Upper lobe of left lung (tissue), 6 donors: ENCODE results near the gene SEMA3D. TPM values are rescaled to one million over a fixed set of nuclear protein-coding genes. Genes with fewer than 3 reads are reported as not detected.

Source experiments
- ATAC-seq, 2 donors: fragments of 200-7000 bp; cut with Tn5 transposase; one replicate each; pipeline ENCODE4 v1.9.1; 2022; ENCODE audit warnings: mild to moderate bottlenecking in 2 of 2, moderate library complexity in 2 of 2; ENCODE audit not compliant: low FRiP score in 2 of 2
- DNase-seq, 2 donors: peaks; one replicate each; pipeline ENCODE4 v3.0.0-alpha.2; 2019 to 2020
- H3K27ac ChIP-seq, 4 donors: fragments of 200-600 bp; sonication (generic); one replicate each; pipeline ENCODE4 v1.5.1; 2016 to 2019
- H3K27me3 ChIP-seq, 4 donors: fragments of 200-600 bp; sonication (generic); one replicate each; pipeline ENCODE4 v1.5.1; 2017 to 2019
- H3K36me3 ChIP-seq, 4 donors: fragments of 200-600 bp; sonication (generic); one replicate each; pipeline ENCODE4 v1.5.1; 2016 to 2019
- H3K4me1 ChIP-seq, 4 donors: fragments of 200-600 bp; sonication (generic); one replicate each; pipeline ENCODE4 v1.5.1; 2018 to 2019
- H3K4me3 ChIP-seq, 4 donors: fragments of 200-600 bp; sonication (generic); one replicate each; pipeline ENCODE4 v1.5.1; 2017 to 2019; ENCODE audit warnings: mild to moderate bottlenecking in 2 of 4, moderate library complexity in 1 of 4
- H3K9me3 ChIP-seq, 4 donors: fragments of 200-600 bp; sonication (generic); one replicate each; pipeline ENCODE4 v1.5.1; 2018 to 2019
- CTCF ChIP-seq, 6 experiments: fragments of 450-650 bp in 4 of 6; fragments of 200-600 bp in 2 of 6; sonication (generic) in 2 of 6; IDR thresholded peaks; one replicate each; pipeline ENCODE4 v1.5.1; 2016 to 2019; ENCODE audit warnings: antibody characterized with exemption in 6 of 6
- EP300 ChIP-seq, 4 donors: sonication (generic); formaldehyde crosslinking; IDR thresholded peaks; one replicate each; pipeline ENCODE4 v1.5.1; 2017; ENCODE audit warnings: antibody characterized with exemption in 4 of 4, control low read depth in 2 of 4
- POLR2A ChIP-seq, 4 donors: fragments of 450-650 bp; IDR thresholded peaks; one replicate each; pipeline ENCODE4 v1.5.1; 2016 to 2017; ENCODE audit warnings: antibody characterized with exemption in 4 of 4, mild to moderate bottlenecking in 2 of 4
- POLR2AphosphoS5 ChIP-seq, 2 donors: sonication (generic); formaldehyde crosslinking; IDR thresholded peaks; one replicate each; pipeline ENCODE4 v1.5.1; 2017; ENCODE audit warnings: antibody characterized with exemption in 2 of 2
- WGBS, 2 donors: methylation state at CpG; one replicate each; pipeline ENCODE4 v1.1.5; 2017 to 2018; 5-methylcytosine and 5-hydroxymethylcytosine counted together
- total RNA-seq, 6 donors: library from RNA; depleted of rRNA in 4 of 6; stranded (reverse); fragments of >200 nt in 4 of 6; gene quantifications; one replicate each; pipeline versions ENCODE4 v1.1.0 to v1.2.1, GENCODE V29; 2016 to 2021
- donor health status: DM: no; HTN: no; CAD: no; lungs with moderate emphysema.
- donor health status: DM: no; HTN: yes; CAD: no; lungs with severe emphysema.

Gene SEMA3D
- total RNA-seq, 6 donors from 2014 or later: 1.7 to 8.1 (median 3.5) TPM

- H3K9me3 ChIP-seq: no peaks in the 10 kb centered on the region
- no peak for DNase-seq
- ATAC-seq: no peak
- H3K27ac ChIP-seq: no peak overlapping the region
- TF ChIP-seq EP300 (IDR thresholded peaks at IDR 0.05): no peak
- TF ChIP-seq CTCF (IDR thresholded peaks at IDR 0.05): no peak
- TF ChIP-seq POLR2AphosphoS5 (IDR thresholded peaks at IDR 0.05): no peak
- no peak for TF ChIP-seq POLR2A (IDR thresholded peaks at IDR 0.05)
- H3K4me3 ChIP-seq: no peak overlapping the region
- no peaks in the 10 kb centered on the region for H3K4me1 ChIP-seq
- WGBS, 2 donors: 79 to 86% methylated on average over 3 of the region's 3 CpGs
- H3K27me3 ChIP-seq: no peaks in the 10 kb centered on the region
- no peaks in the 10 kb centered on the region for H3K36me3 ChIP-seq
Observed at GRCh38 chr7:85226361-85227085, 39.7 kb upstream of the SEMA3D start.

GRCh38 chr7:85224171-85224570 is 37.3 kb upstream of the SEMA3D start:
- WGBS, 2 donors: 62 to 68% methylated on average over 3 of the region's 3 CpGs

GRCh38 chr7:85222522-85222921 is 35.7 kb upstream of the SEMA3D start:
- DNase-seq (no peak), ATAC-seq (no peak)
- 79 to 83% methylated on average over 4 of the region's 4 CpGs for WGBS, 2 donors
- Histone ChIP-seq H3K9me3 (no peaks in the 10 kb centered on the region), H3K4me1 (no peaks in the 10 kb centered on the region), H3K27ac (no peak overlapping the region), H3K4me3 (no peak overlapping the region), H3K27me3 (no peaks in the 10 kb centered on the region), H3K36me3 (no peaks in the 10 kb centered on the region)
- no peak for TF ChIP-seq POLR2AphosphoS5 (IDR thresholded peaks at IDR 0.05)
- no peak for TF ChIP-seq EP300 (IDR thresholded peaks at IDR 0.05)
- TF ChIP-seq POLR2A (IDR thresholded peaks at IDR 0.05): no peak
- TF ChIP-seq CTCF (IDR thresholded peaks at IDR 0.05): no peak

More at GRCh38 chr7:85224171-85224570, 37.3 kb upstream of the SEMA3D start:
- Histone ChIP-seq H3K36me3 (no peaks in the 10 kb centered on the region), H3K27me3 (no peaks in the 10 kb centered on the region), H3K4me1 (no peaks in the 10 kb centered on the region), H3K4me3 (no peak overlapping the region), H3K9me3 (no peaks in the 10 kb centered on the region), H3K27ac (no peak overlapping the region)
- DNase-seq (no peak), ATAC-seq (no peak)
- TF ChIP-seq POLR2A (IDR thresholded peaks at IDR 0.05): no peak
- no peak for TF ChIP-seq EP300 (IDR thresholded peaks at IDR 0.05)
- TF ChIP-seq POLR2AphosphoS5 (IDR thresholded peaks at IDR 0.05): no peak
- TF ChIP-seq CTCF (IDR thresholded peaks at IDR 0.05): no peak

- TF ChIP-seq CTCF (IDR thresholded peaks at IDR 0.05): no peak
- TF ChIP-seq POLR2A (IDR thresholded peaks at IDR 0.05): no peak
- TF ChIP-seq POLR2AphosphoS5 (IDR thresholded peaks at IDR 0.05): no peak
- TF ChIP-seq EP300 (IDR thresholded peaks at IDR 0.05): no peak
Observed at GRCh38 chr7:85221796-85222195, 34.9 kb upstream of the SEMA3D start.

GRCh38 chr7:85220651-85221050 is 33.8 kb upstream of the SEMA3D start:
- H3K36me3 ChIP-seq: no peaks in the 10 kb centered on the region
- no peak overlapping the region for H3K4me3 ChIP-seq
- H3K27me3 ChIP-seq: no peaks in the 10 kb centered on the region
- H3K27ac ChIP-seq: no peak overlapping the region
- H3K4me1 ChIP-seq: no peaks in the 10 kb centered on the region
- no peaks in the 10 kb centered on the region for H3K9me3 ChIP-seq
- ATAC-seq (no peak), DNase-seq (no peak)
- TF ChIP-seq CTCF (IDR thresholded peaks at IDR 0.05) (no peak), POLR2AphosphoS5 (IDR thresholded peaks at IDR 0.05) (no peak), EP300 (IDR thresholded peaks at IDR 0.05) (no peak), POLR2A (IDR thresholded peaks at IDR 0.05) (no peak)

More at GRCh38 chr7:85221796-85222195, 34.9 kb upstream of the SEMA3D start:
- H3K27ac ChIP-seq: no peak overlapping the region
- no peaks in the 10 kb centered on the region for H3K4me1 ChIP-seq
- H3K36me3 ChIP-seq: no peaks in the 10 kb centered on the region
- ATAC-seq (no peak), DNase-seq (no peak)
- no peaks in the 10 kb centered on the region for H3K9me3 ChIP-seq
- no peak overlapping the region for H3K4me3 ChIP-seq
- no peaks in the 10 kb centered on the region for H3K27me3 ChIP-seq
